ENCODE results near the gene PADI3.

Gene PADI3

DNA sequence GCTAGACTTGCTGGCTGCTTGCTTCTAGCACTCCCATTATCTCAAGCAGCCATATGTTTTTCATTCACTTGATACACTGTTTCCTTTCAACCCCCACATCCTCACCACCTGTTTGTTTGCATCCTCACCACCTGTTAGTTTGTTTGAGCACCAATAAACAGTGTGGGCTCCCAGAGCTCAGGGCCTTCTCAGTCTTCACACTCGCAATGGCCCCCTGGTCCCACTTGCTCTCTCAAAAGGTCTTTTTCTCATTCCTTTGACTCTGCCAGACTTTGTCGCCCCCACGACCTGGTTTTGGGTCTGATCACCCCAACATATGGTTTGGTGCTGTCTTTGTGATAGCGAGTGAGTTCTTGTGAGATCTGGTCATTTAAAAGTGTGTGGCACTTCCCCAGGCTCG, 52.9 kb downstream of the PADI3 start:
- Histone ChIP-seq H3K27ac (no peak overlapping the region), H3K4me3 (no peak overlapping the region)
- DNase-seq (ENCODE audit: low spot score) = no peak
- TF ChIP-seq, protein P1, sequence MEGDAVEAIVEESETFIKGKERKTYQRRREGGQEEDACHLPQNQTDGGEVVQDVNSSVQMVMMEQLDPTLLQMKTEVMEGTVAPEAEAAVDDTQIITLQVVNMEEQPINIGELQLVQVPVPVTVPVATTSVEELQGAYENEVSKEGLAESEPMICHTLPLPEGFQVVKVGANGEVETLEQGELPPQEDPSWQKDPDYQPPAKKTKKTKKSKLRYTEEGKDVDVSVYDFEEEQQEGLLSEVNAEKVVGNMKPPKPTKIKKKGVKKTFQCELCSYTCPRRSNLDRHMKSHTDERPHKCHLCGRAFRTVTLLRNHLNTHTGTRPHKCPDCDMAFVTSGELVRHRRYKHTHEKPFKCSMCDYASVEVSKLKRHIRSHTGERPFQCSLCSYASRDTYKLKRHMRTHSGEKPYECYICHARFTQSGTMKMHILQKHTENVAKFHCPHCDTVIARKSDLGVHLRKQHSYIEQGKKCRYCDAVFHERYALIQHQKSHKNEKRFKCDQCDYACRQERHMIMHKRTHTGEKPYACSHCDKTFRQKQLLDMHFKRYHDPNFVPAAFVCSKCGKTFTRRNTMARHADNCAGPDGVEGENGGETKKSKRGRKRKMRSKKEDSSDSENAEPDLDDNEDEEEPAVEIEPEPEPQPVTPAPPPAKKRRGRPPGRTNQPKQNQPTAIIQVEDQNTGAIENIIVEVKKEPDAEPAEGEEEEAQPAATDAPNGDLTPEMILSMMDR (IDR thresholded peaks at IDR 0.05) = no peak

DNA sequence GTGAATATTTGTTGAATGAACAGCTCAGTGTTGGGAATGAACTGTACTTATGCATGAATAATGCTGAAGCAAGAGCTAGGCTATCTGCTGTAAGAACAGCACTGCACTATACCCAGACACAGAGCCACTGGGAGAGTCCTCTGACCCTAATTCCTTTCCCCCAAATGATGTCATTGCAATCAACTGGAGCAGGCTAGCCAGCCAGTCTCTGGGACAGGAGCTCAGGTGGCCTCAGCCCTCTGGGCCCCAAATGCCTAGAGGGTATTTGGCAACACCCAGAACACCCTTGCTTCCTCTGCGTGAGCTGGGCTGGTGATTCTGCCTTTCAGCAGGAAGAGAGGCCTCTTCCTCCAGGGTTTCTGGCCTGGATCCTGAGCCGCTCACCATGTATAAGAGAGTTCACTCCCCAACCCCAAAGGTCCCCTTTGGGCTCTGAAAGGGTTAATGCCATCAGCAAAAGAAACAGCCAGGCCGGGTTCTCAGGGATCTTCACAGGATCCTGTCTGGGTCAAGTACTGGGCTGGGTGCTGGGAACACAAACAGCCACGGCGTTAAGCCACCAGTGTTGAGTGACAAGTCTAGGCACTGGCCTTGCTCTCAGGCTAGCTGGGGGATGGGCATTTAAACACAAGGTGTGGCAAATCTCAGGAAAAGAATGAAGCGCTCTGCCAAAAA, 55.4 kb downstream of the PADI3 start:
- TF ChIP-seq, protein P1 (IDR thresholded peaks at IDR 0.05) = no peak
- no peak for DNase-seq (ENCODE audit: low spot score)
- H3K4me3 ChIP-seq = no peak overlapping the region
- H3K27ac ChIP-seq = no peak overlapping the region

DNA sequence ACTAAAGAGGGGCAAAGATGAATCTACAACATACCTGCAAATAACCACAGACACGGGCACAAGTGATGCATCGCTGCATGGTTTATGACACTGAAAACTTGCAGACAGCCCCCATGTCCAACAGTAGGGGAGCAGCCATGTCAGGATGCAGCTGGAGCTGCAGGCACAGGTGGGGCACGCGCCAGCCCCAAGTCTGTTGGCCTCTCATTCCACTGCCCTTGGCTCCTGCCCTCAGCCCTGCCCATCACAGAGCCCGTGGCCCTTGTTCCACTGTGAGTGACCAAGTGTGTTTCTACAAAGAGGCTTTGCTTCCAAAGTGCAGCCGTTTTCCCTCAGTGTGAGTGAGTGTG, 55.9 kb downstream of the PADI3 start:
- no peak for DNase-seq (ENCODE audit: low spot score)
- TF ChIP-seq, protein P1 (IDR thresholded peaks at IDR 0.05) = no peak
- Histone ChIP-seq H3K4me3 (no peak overlapping the region), H3K27ac (no peak overlapping the region)

DNA sequence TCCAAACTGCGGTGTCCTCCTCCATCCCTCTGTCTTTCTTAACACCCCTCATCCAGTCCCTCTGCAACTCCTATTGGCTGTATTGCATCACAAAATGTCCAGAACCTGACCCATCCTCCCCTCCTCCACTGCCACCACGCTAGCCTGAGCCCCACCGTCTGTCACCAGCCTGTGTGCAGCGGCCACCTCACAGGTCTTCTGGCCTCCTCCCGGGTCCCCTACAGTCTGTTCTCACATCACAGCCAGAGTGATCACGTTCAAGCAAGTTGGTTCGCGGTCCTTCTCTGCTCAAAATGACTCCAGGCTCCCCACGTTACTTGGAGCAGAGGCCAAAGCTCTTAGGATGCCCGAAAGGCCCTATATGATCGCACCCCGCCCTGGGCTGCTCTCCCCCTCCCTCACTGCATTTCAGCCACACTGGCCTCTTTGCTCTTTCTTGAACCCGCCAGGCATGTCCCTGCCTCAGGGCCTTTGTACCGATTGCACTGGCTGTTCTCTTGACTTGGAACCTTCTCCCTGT, 56.7 kb downstream of the PADI3 start:
- TF ChIP-seq, protein P1 (IDR thresholded peaks at IDR 0.05) = no peak
- Histone ChIP-seq H3K4me3 (no peak overlapping the region), H3K27ac (no peak overlapping the region)
- no peak for DNase-seq (ENCODE audit: low spot score)

DNA sequence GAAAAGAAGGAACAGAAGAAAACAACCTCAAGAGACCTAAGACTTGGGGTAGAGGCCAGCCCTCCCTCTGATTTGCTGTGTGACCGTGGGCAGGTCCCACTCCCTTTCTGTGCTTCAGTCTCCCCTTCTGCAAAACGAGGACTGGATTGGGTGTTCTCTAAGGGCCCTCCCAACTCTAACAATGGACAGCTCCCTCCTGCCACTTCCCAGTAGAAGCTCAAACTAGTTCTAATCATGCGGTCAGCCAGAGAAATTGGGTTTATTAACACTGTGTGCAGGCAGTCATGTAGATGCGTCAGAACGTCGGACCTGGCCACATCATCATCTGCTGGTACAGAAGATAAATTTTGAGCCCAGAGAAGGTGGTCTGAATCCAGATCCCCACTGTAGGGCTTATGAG, 57.5 kb downstream of the PADI3 start:
- DNase-seq (ENCODE audit: low spot score) = no peak
- Histone ChIP-seq H3K4me3 (no peak overlapping the region), H3K27ac (no peak overlapping the region)
- TF ChIP-seq, protein P1 (IDR thresholded peaks at IDR 0.05) = no peak

DNA sequence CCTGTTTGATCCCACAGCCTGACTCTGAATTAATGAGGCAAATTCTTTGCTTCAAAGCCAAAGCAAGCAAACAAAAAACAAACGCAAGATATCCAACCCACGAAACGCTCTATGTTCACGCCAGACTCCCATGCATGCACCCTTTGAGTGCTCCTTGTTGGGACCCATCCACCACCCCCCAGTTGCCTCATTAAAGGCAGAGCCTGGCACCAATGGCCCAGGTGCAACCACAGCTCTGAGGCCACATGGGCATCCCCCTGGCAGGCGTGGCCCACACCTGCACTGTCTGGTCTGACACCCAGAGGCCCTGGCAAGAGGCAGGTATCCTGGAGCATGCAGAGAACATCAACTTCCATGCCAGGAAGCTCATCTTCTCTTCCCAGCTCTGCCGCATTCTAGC, 58.0 kb downstream of the PADI3 start:
- TF ChIP-seq, protein P1 (IDR thresholded peaks at IDR 0.05) = no peak
- Histone ChIP-seq H3K4me3 (no peak overlapping the region), H3K27ac (no peak overlapping the region)
- DNase-seq (ENCODE audit: low spot score) = no peak

DNA sequence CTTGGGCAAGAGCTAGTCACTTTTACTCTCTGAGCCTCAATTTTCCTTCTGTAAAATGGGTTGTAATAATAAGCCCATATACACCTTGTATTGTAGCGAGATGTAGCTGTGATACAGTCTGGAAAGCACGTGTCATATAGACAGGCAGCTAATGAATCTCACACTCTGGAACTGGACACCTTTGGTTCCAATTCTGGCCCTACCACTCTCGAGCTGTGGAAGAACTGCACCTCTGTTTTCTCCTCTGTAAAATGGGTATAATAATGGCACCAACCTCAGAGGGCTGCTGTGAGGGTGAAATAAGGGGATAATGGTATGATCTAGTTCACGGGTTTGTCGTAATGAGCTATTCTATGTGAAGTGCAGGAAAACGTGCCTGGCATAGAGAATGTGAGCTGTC, 58.4 kb downstream of the PADI3 start:
- no peak for DNase-seq (ENCODE audit: low spot score)
- H3K27ac ChIP-seq = no peak overlapping the region
- no peak overlapping the region for H3K4me3 ChIP-seq
- TF ChIP-seq, protein P1 (IDR thresholded peaks at IDR 0.05) = no peak
